ENCODE data around the gene EPB41. TPM values are rescaled to one million over a fixed set of nuclear protein-coding genes. Genes with fewer than 3 reads are reported as not detected.

Gene EPB41
- total RNA-seq, 3 donors from 2014 or later: 45.8 to 82.2 (median 76.3) TPM

GRCh38 chr1:28927648-28928313 lies 13.4 kb downstream of the EPB41 start:
- Histone ChIP-seq H3K36me3 (ENCODE audit: low read depth) (no peaks in the 10 kb centered on the region), H3K9me3 (no peaks in the 10 kb centered on the region), H3K4me1 (ENCODE audit: low read depth) (peaks cover 37% of the 10 kb centered on the region), H3K4me3 (no peak overlapping the region)
- intact Hi-C loops (cut with DNase I, micrococcal nuclease): no loop called here
- TF ChIP-seq CTCF (IDR thresholded peaks at IDR 0.05): no peak
- DNase-seq: no peak
- ATAC-seq: peak; percentile 31

GRCh38 chr1:28928314-28928941 lies 14.1 kb downstream of the EPB41 start:
- Histone ChIP-seq H3K4me1 (ENCODE audit: low read depth) (peaks cover 42% of the 10 kb centered on the region), H3K36me3 (ENCODE audit: low read depth) (no peaks in the 10 kb centered on the region), H3K9me3 (no peaks in the 10 kb centered on the region), H3K4me3 (no peak overlapping the region)
- ATAC-seq (peak; percentile 75), DNase-seq (no peak)
- no peak for TF ChIP-seq CTCF (IDR thresholded peaks at IDR 0.05)
- intact Hi-C loops (cut with DNase I, micrococcal nuclease): no loop called here

- Histone ChIP-seq H3K36me3 (ENCODE audit: low read depth) (no peaks in the 10 kb centered on the region), H3K4me1 (ENCODE audit: low read depth) (peaks cover 23% of the 10 kb centered on the region), H3K9me3 (no peaks in the 10 kb centered on the region), H3K4me3 (no peak overlapping the region)
- no peak for DNase-seq
- ATAC-seq: peak; percentile 35
- intact Hi-C loops (cut with DNase I, micrococcal nuclease): no loop called here
- TF ChIP-seq CTCF (IDR thresholded peaks at IDR 0.05): no peak
These were observed 18.9 kb downstream of the EPB41 start for GRCh38 chr1:28933277-28933676.

- intact Hi-C loops (cut with DNase I, micrococcal nuclease): no loop called here
- H3K4me1 ChIP-seq (ENCODE audit: low read depth): peaks cover 17% of the 10 kb centered on the region
- no peak for TF ChIP-seq CTCF (IDR thresholded peaks at IDR 0.05)
- no peaks in the 10 kb centered on the region for H3K9me3 ChIP-seq
- ATAC-seq: no peak
- no peak for DNase-seq
- H3K36me3 ChIP-seq (ENCODE audit: low read depth): no peaks in the 10 kb centered on the region
- no peak overlapping the region for H3K4me3 ChIP-seq
These were observed 19.5 kb downstream of the EPB41 start for GRCh38 chr1:28933918-28934317.

GRCh38 chr1:28934676-28935075 lies 20.3 kb downstream of the EPB41 start:
- intact Hi-C loops (cut with DNase I, micrococcal nuclease): no loop called here
- no peak for TF ChIP-seq CTCF (IDR thresholded peaks at IDR 0.05)

More at GRCh38 chr1:28934676-28935075, 20.3 kb downstream of the EPB41 start:
- DNase-seq (no peak), ATAC-seq (no peak)
- H3K4me3 ChIP-seq: no peak overlapping the region
- H3K36me3 ChIP-seq (ENCODE audit: low read depth): no peaks in the 10 kb centered on the region
- peaks cover 9% of the 10 kb centered on the region for H3K4me1 ChIP-seq (ENCODE audit: low read depth)
- H3K9me3 ChIP-seq: no peaks in the 10 kb centered on the region

Measured in mucosa of descending colon (tissue), 3 donors.